GM18858 (cell line): ENCODE data around the gene ALDH1A3.

Experiments
- ATAC-seq: cut with Tn5 transposase; IDR thresholded peaks from one replicate; pipeline ENCODE4 v1.9.1; 2021; ENCODE audit not compliant: unreplicated experiment

Gene ALDH1A3

DNA sequence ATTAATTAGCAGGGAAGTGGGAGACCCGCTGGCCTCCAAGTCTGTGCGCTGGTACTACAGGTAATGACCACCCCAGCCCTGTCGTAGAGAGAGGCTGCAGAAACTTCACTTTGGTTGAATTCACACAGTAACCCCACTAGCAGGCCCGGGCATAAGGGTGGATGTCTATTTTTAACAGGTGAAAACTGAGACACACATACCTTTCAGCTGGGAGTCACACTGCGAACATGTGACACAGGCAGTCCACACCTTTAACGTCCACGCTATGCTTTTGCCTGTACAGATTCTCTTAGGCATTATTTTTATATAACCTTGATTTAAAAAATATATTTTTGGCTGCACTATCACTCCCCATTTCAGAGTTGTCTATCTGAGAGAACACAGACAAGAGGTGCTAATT, 43.4 kb downstream of the ALDH1A3 start:
- no peak for ATAC-seq

DNA sequence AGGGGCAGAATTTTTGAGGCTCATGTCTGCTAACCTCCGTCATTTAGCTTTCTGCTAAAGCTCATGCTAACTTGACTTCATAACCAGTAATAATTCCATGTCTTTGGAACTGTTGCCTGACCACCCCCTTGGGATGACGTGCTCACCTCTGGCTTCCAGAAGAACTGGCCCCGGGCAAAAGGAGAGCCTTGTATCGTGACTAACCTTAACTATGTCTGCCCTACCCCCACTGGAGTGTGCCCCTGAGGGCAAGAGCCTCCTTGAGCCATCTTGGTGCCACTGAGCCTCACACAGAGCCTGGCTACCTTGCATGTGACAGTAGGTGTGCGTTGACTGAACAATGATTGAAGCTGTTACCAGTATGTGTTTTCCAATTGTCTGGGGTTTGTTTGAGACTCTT, 44.3 kb downstream of the ALDH1A3 start:
- no peak for ATAC-seq

DNA sequence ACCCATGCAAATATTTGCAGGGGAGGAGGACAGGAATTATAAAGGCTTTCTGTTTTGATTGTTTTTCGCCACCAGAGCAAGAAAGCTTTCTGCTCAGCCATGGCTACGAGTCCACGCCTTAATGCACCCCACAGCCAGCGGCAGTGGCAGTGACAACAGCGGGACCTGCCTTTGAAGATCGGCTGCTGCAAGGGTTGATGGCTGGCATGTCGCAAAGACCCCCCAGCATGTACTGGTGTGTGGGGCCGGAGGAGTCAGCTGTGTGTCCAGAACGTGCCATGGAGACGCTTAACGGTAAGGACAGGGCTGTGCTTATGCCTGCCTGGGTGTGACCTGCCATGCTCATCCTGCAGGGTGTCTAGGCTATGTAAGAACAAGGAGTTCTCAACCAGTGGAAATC, 44.8 kb downstream of the ALDH1A3 start:
- no peak for ATAC-seq

DNA sequence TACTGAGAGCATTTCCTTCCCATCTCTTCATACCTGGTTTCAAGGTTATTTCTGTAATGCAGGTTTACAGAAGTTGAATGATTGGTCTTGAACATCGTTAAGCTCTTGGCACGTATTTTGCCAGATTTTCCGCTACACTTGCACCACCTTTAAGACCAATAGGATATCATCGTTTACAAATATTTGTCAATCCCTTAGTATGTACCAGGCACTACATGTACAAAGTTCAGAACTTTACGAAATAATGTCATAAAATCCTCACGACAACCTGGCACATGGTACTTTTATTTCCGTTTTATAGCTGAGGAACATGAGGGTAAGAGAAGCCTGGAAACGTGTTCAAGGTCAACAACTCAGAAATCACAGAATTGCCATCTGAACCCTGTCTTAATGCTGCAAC, 45.8 kb downstream of the ALDH1A3 start:
- no peak for ATAC-seq

DNA sequence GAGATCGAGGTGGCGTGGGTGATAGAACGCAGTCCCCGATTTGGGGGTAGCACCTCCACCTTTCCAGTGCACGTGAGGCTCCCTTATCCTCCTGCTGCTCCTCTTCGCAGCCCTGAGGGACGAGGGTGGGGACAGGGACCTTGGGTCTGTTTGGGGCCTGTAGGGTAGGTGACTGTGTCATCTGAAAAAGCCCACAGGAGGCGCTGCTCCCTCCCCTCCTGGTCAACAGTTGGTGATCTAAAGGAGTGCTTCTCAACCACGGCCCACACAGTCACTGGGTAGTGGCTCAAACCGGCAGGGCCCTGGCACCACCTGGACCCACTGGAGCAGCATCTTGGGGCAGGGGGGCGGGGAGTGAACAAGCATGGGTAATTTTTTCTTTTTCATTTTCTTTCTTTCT, 46.6 kb downstream of the ALDH1A3 start:
- no peak for ATAC-seq

DNA sequence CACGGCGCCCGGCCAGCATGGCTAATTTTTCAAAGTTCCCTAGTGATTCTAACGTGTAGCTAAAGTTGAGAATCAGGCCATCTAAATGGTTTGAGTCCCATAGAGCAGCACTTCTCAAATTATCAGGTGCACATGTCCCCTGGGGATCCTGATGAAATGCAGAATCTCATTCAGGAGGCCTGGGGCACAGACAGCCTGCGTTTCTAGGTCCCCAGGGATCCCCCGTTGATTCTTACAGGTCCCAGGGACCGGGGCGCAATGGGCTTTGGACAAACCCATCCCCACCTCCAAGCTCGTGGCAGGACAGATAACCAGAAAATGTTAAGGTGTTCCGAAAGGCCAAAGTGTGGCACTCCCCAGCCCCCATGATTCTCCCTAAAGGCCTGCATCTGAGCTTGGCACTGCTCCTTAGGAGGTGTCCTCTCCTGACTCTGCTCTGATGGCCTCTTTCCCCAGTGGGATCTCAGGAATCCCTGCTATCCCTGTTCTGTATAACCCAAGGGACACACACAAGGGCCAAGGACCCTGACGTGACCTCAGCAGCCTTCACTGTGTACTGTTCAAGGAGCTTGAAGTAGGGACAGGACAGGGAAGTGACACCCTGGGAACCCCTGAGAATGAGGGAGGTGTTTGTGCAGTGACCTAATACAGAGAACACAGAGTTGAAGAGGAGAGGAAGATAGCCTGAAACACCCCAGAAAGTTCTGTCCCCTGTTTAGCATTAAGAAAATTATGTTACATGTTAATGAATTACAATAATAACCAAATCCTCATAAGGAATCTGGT, 47.5 kb downstream of the ALDH1A3 start:
- ATAC-seq: peak; percentile 34

DNA sequence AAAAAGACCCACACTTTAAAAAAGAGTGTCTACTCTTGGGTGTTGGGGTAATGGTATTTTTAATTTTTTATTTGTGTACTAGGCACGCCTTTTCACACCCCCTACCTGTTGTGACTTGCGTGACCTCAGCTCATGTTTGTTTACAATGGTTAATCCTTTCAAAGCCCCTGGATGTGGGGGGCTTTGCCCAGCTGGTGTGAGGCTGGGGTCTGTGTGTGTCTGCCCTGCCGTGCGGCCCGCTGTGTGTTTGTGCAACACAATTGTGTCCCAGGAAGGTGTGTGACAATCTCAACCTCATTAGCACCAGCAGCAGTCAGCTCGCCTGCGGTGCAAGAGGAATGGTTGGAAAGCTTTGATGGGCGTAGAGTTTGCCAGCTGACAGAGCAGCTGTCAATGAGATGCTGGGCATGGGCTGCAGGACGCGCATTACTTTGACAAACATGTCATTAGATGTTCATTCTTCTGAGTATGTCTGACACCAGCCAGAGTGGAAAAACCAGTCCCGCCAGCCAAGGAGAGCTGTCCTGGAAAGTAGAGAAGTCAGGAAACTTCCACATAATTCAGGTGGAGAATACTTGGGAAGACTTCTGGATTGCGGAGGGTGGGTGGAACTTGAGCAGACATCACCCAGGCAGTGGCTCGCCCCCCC, 49.1 kb downstream of the ALDH1A3 start:
- no peak for ATAC-seq

DNA sequence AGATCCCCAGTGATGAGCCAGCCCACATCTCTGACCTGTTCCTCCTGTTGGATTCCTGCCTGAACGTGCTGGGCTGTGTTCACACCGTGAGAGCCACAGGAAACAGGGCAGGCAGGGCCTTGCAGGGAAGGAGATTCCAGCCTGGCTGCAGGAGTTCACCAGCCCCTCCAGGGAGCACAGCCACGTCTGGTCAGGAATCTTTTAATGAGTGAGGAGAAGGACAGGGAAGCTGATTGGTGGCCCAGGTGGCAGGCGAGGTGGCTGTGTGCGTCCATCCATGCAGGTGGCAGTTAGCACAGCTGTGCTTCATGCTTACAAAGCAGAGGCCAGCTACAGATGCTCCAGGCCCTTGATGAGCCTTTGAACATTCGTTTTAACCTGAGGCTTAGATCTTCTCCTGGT, 50.0 kb downstream of the ALDH1A3 start:
- ATAC-seq: peak; percentile 34

DNA sequence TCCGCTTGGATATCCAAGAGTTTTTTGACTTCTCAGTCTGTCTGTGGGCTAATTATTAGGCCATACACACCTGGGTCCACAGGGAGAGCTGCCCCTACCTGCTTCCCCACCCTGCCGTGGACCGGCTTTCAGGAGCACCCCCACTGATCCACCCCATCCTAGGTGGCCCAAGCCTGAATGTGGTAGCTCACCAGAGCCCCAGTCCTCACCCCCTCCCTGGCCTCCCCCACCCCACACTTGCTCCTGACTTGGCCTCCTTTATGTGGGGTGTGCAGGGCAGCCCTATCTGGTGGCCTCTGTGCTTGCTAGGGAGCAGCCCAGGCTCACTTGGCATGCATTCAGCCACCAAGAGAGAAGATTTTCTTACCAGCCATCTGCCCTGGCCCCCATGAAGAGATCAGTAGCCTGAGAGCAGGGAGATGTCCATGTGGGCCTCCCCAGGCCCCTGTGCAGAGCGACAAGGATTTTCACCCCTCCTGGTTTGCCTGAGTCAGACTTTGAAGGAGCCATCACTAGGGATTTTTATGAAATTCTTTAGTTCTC, 50.7 kb downstream of the ALDH1A3 start:
- ATAC-seq: no peak

DNA sequence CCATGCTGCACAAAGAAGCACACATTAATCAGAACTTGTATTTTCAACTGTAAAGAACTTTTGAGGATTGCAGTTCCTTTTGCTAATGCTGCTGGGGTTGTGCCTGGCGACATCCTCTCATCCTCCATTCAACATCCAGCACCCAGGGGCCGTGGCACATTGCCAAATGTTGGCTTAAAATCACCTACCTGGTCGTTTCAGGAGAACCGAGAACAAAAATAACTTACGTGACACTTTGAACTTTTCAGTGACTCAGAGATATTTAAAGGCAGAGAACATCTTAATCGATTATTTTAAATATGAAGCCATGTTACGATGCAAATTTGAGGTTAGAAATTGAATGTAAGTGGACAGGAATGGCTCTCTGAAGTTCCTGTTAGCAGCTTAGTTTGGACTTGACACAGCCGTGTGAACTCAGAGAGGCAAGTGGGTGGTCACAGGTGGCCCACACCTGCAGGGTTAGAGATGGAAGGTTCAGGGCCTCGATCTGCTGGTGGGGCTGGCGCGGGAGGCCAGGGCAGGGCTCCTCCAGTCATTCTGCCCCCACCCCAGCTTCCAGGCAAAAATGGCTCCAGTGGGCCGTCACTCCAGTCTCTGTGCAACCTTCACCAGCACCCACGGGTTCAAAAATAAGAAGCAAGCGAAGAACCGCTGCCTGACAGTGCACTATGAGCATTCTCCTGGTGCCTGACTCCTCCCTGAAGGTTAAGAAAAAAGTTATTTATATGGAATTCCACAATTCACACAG, 51.7 kb downstream of the ALDH1A3 start:
- ATAC-seq: peak; percentile 60

DNA sequence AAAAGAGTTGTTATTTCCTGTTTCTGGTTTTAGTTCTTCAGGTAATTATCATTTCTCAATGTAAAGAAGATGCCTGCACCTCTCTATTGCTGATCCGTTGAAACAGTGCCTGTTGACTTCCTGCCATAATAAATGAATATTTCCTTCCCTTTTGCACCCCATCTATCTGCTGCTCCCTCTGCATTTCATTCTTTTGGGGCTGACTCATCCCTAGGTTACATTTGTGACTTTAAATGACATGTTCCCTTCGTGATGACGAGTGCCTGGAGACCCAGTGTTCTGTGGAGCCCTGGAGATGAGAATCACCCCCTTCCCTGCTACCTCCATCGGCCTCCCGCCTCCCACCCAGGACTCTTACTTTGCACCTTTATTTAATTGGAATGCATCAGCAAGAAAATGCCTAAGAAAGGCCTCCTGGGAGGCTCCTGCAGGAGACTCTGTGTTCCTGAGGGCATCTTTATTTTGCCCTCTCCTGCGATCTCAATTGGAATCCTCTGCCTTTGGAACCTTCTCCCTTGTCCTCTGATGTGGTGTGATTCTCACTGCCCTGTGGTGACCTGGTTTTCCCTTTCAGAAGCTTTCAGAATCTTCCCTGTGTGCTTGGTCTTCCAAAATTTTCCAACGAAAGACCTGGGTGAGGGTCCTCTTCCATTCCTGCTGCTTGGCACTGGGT, 53.2 kb downstream of the ALDH1A3 start:
- ATAC-seq: no peak

DNA sequence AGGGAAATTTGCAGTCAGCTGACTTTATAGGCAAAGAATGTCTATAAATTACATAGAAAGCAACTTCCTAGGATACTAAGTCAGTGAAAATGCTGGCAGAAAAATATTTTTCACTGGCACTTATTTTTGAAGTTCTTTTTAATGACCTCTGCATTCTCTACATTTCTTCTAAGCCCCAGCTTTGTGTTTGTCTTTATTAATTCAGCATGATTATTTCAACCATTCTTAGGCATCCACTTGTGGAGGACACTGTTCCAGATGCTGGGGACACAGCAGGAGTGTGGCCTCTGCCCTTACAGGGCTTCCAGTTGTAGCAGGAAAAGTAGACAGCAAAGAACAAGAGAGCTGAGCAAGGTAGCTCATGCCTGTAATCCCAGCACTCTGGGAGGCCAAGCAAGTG, 54.5 kb downstream of the ALDH1A3 start:
- ATAC-seq: no peak

DNA sequence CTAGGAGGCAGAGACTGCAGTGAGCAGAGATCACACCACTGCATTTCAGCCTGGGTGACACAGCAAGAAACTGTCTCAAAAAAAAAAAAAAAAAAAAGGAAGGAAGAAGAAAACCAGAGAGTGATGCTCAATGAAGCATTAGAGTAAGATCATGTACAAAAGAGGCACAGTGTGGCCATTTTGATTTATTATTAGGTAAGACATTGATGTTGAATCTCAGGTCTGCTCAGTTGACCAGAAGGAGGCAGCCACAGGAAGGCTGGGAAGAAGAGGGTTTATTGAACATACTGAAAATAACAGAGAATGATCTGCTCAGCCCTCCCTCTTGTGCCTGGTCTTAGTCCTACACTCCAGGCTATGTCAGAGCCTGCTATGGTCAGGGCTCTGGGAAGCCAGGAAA, 55.1 kb downstream of the ALDH1A3 start:
- no peak for ATAC-seq

DNA sequence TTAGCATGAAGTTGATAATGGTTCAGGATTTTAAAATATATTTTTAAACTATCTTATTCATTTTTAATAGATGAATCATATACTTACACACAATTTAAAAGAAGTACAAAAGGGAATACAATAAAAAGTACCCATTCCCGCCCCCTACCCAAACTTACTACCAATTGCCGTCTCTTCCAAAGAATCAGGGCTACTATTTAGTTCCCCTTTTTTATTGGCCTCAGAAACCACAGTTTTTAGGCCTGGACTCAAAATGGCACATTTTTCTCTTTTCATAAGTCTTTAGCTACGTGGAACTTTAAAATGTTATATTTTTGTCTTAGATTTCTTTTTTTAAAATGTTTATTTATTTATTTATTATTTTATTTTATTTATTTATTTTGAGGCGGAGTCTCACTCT, 57.5 kb downstream of the ALDH1A3 start:
- no peak for ATAC-seq

DNA sequence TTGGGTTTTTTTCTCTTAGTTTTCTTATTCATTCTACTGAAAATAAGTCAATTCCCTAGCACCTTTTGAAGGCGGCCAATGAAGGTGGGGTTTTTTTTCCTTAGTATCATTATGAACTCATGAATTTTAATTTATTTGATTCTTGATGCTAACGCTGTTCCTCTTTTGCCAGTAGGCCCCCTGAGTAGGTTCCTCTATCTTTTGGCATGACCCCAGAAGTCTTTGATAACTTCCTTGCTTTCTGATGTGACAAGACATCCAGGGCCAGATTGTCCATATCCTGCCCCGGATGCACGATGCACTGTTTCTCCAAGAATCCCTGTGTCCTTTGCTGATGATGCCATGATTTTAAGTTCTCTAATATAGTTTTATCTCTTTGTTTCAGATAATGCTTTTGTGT, 60.2 kb downstream of the ALDH1A3 start:
- ATAC-seq: no peak

DNA sequence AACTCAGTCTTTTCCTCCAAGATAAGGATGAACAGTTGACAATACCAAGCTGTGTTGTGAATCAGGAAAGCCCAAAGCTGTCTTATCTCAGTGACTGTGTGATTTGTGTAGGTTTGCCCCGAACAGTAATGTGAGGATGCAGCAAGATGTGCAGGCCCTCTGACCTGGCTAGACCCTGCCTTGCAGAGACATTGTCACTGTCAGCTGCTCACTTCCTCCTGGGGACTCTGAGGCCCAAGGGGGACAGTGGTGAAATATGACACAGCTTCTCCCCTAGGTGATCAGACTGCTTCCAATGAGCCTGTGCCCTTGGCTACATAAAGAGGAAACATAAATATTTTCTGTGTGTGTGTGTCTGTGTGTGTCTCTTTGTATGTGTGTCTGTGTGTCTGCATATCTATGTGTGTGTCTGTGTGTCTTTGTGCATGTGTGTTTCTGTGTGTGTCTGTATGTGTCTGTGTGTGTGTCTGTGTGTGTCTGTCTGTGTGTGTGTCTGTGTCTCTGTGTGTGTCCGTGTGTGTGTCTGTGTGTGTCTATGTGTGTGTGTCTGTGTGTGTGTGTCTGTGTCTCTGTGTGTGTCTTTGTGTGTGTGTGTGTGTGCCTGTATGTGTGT, 61.2 kb downstream of the ALDH1A3 start:
- ATAC-seq: peak; percentile 66

DNA sequence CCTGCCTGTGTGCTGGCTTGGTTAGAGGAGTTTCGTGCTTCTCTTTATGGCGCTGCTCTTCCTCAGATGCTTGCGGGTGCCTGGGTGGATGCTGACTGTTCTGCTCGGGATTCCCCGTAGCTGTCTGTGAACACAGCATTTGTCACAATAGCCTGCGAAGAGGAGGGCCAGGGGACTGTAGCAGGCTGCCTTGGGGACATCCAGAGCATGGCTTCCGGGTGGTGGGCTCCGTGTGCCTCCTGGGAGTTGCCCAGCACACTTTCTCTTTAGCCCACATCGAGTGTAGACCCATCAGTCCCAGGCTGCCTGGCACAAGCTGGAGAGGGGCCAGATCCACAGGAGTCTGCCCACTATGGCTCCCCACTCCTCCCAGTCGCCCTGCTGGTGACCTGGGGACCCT, 61.9 kb downstream of the ALDH1A3 start:
- ATAC-seq: peak; percentile 41

DNA sequence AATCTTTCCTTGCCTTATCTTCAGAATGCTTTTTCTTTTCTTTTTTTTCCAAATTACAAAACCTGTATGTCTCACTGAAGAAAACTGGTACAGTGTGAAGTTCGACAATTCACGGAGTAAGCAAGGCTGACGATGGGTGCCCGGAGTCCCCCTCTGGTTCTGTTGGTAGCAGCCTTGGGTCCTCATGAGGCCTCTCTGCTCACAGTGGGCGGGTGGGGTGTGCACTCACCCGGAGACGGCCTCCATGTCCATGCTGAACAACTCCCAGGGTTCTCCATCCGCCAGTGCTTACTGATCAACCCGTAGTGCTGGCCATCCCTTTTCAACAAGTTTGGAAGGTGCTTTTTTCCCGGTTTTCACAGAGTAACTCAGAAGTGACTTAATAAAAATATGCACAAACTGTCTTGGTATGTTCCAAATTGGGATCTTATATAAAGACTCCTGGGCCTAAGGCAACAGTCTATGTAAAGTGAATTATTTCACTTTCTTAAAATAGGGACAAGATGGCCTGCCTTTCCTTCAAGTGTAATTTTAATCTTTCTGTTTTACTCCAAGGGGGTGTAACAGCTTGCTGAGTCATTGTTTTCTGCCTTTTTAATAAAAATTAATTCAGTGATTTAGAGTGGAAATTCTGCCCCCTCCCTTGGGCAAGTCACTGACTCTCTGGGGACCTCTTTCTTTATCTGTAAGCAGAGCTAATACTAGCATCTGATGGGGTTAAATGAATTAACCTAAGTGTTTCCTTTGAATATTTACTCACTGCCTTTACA, 63.2 kb downstream of the ALDH1A3 start:
- no peak for ATAC-seq

DNA sequence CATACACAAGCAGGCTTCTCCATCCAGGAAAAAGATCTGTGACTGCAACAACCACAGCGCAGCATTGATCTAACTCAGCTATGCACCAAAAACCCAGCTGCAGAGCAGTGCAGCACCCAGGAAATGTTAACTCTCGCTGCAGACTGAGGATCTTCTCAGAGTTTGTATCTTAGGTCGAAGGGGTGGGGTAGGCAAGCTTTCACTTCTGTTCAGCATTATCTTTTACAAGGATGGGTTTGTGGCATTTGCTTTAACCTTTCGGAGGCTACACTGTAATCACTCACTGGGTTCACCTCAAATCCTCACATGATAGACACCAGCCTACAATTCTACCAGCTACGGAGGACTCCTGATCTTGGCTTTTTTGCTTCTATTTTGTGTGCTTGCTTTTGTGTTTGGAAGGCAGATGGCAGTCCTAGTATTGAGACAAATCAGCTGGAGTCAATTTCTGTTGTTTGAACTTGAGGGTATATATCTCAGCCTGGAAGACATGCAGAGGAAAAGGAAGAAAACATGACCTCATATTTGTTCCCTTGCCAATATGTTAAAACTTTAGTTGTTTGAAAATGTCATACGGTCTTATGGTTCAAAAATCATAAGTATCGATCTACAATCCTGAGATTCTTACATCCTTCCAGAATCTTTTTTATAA, 64.7 kb downstream of the ALDH1A3 start:
- peak; percentile 29 for ATAC-seq

DNA sequence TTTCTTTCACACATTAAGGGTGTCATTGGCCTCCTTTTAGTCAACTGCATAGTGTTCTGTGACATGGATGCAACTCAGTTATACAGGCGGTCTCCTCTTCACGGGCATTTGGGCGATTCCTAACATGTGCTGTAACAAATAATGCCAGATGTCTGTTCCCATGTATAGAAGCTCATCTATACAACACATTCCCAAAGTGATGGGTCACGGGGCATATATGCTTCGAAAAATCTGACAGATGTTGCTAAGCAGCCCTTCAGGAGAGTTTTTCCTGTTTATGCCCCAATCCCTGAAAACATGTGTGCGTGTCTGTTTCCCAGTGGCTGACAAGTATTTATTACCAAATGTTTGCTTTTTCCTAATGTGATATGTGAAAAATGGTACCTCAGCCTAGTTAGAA, 65.4 kb downstream of the ALDH1A3 start:
- ATAC-seq: no peak
